Mucosa of descending colon (tissue), 3 donors: ENCODE results near the gene LSM3. TPM values are rescaled to one million over a fixed set of nuclear protein-coding genes. Genes with fewer than 3 reads are reported as not detected.

ENCODE experiments used
- ATAC-seq: fragments of 200-7000 bp; cut with Tn5 transposase; one replicate; pipeline ENCODE4 v1.9.1; 2020; ENCODE audit warnings: mild to moderate bottlenecking, moderate library complexity
- DNase-seq, 3 donors: peaks; one replicate each; pipeline ENCODE4 v3.0.0-alpha.2; 2020
- H3K36me3 ChIP-seq: fragments of 200-600 bp; one replicate; pipeline ENCODE4 v1.8.0; 2021; ENCODE audit warnings: low read depth, mild to moderate bottlenecking
- H3K4me1 ChIP-seq: fragments of 200-600 bp; one replicate; pipeline ENCODE4 v1.8.0; 2021; ENCODE audit warnings: low read depth, mild to moderate bottlenecking
- H3K4me3 ChIP-seq: fragments of 200-600 bp; one replicate; pipeline ENCODE4 v1.8.0; 2021; ENCODE audit warnings: mild to moderate bottlenecking
- H3K9me3 ChIP-seq: fragments of 200-600 bp; one replicate; pipeline ENCODE4 v1.8.0; 2021; ENCODE audit warnings: mild to moderate bottlenecking
- CTCF ChIP-seq: fragments of 200-600 bp; IDR thresholded peaks from one replicate; pipeline ENCODE4 v1.8.0; 2022; ENCODE audit warnings: antibody characterized with exemption, mild to moderate bottlenecking
- intact Hi-C, 2 donors: fragments of 100-400 bp; cut with DNase I in 1 of 2; cut with micrococcal nuclease in 1 of 2; formaldehyde crosslinking; loops; one replicate each; pipeline versions ENCODE4 v1.11.0 to v1.11.1; 2022; cut with DNase I, micrococcal nuclease
- total RNA-seq, 3 donors: library from RNA; stranded (reverse); fragmentation: NEBNext Ultra II Directional in 2 of 3; extraction: Animal tissue kit (Norgen Biotek cat#: 25700) in 2 of 3; gene quantifications; one replicate each; pipeline versions ENCODE4 v1.2.1 to v1.2.4, GENCODE V29; 2021 to 2023
- donor health status: DM: no; HTN: no; CAD: no; lungs with moderate emphysema.
- donor health status: DM: no; HTN: no; CAD: no.
- donor health status: DM: no; HTN: yes; CAD: no.

The LSM3 gene
- total RNA-seq, 3 donors from 2014 or later, result 8.3 to 13.1 (median 9.8) TPM

DNA sequence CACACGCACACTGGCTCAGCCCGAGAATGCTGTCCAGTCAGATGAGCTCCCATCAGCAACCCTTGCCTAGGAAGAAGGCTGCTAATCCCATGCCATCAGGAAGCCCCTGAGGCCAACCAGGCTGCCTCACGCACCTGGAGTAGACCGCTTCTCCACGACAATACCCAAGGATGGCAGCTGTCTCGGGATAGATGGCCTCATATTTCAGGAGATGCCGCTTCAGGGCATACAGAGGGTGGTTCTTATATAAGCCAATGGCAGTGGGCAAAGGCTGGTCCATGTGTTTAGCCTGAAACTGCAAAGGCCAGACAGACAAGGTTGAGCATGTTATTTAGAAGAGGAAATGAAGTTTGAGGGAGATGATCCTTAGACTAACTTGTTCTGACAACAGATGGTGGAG, 22.4 kb upstream of the LSM3 start:
- intact Hi-C loops, result no loop called here
- Histone ChIP-seq H3K36me3 (peaks cover 12% of the 10 kb centered on the region), H3K9me3 (peaks cover 2% of the 10 kb centered on the region), H3K4me3 (no peak overlapping the region), H3K4me1 (no peaks in the 10 kb centered on the region)
- no peak for ATAC-seq
- TF ChIP-seq CTCF, result no peak
- no peak for DNase-seq

- Histone ChIP-seq H3K4me3 (no peak overlapping the region), H3K36me3 (peaks cover 12% of the 10 kb centered on the region), H3K4me1 (no peaks in the 10 kb centered on the region), H3K9me3 (peaks cover 10% of the 10 kb centered on the region)
- intact Hi-C loops, result no loop called here
- no peak for TF ChIP-seq CTCF
- no peak for DNase-seq
- ATAC-seq, result no peak
Measured at GRCh38 chr3:14156843-14157561, 21.6 kb upstream of the LSM3 start.

DNA sequence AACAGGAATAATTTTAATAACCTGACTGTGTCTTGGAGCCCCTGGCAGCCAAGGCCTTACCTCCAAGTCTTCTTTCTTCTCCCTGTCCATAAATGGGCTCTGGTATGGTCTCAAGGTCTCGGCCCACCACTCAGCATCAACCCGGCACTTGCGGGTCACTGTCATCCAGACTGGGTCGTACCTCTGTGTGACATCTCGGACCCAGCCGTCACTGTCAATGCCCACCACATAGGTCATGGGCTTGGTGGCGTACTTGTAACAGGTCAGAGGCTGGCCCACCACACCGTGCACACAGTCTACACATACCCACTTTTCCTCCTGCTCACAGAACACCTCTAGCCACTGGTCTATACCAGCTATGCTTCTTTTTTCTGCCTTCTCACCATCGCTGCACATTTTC, 20.7 kb upstream of the LSM3 start:
- peaks cover 12% of the 10 kb centered on the region for H3K36me3 ChIP-seq
- ATAC-seq (no peak), DNase-seq (no peak)
- H3K4me3 ChIP-seq, result no peak overlapping the region
- intact Hi-C loops, result no loop called here
- H3K9me3 ChIP-seq, result peaks cover 12% of the 10 kb centered on the region
- TF ChIP-seq CTCF, result no peak
- no peaks in the 10 kb centered on the region for H3K4me1 ChIP-seq

DNA sequence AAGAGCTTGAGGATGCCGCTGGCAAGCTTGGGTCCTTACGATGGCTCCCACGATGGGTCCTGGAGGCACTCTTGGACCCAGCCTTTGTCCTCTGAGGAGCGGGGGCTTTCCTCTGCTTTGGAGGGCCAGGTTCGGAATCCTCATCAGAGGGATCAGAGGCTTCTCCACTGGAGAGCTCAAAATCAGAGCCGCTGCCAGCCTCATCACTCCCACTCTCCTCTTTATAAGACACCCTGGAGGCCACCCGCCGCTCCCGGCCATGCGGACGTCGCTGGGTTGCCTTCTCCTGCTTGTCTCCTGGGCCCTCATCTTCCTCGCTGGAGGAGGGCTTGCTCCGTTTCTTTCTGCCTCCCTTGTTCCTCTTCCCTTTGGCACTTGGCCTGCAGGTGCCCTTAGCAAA, 20.2 kb upstream of the LSM3 start:
- ATAC-seq (no peak), DNase-seq (peak in 1 of 3 donors; percentile 44)
- Histone ChIP-seq H3K4me1 (no peaks in the 10 kb centered on the region), H3K36me3 (peaks cover 12% of the 10 kb centered on the region), H3K4me3 (no peak overlapping the region), H3K9me3 (peaks cover 12% of the 10 kb centered on the region)
- TF ChIP-seq CTCF, result no peak
- intact Hi-C loops, result no loop called here

DNA sequence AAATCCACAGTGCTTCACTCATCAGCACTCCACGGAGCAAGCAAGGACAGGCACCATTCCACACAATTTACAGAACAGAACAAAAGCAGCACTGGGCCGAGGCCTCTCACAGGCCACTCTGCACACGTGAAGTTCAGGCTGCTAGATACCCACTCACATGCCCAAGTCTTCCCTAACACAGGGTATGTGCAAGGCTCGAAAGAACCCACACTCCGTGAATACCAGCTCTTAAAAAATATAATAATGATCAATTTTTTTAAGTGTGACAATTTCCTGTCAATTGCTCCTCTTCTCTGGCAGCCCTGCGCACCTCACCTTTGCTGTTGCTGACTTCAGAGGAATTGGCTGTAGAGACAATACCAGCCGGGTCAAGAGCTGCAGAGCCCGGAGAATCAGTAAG, 19.2 kb upstream of the LSM3 start:
- DNase-seq, result no peak
- Histone ChIP-seq H3K4me3 (no peak overlapping the region), H3K36me3 (peaks cover 12% of the 10 kb centered on the region), H3K9me3 (peaks cover 12% of the 10 kb centered on the region), H3K4me1 (no peaks in the 10 kb centered on the region)
- ATAC-seq, result no peak
- no peak for TF ChIP-seq CTCF
- intact Hi-C loops, result no loop called here

DNA sequence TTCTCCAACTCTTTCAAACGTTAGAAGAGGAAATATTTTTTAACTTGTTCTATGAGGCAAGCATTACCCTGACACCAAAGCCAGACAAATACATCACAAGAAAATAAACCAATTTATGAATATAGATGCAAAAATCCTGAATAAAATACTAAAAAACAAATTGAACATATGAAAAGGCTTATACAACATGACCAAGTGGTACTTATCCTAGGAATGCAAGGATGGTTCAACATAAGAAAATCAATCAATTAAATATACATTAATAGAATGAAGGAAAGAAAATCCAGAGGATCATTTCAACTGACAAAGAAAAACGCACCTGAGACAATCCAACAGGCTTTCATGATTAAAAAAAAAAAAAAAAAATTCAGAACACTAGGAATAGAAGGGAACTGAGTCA, 17.3 kb upstream of the LSM3 start:
- no peak for TF ChIP-seq CTCF
- intact Hi-C loops, result no loop called here
- Histone ChIP-seq H3K36me3 (peaks cover 12% of the 10 kb centered on the region), H3K9me3 (peaks cover 12% of the 10 kb centered on the region), H3K4me1 (no peaks in the 10 kb centered on the region), H3K4me3 (no peak overlapping the region)
- ATAC-seq, result no peak
- no peak for DNase-seq
